ENCODE data around the gene CDH13. TPM values are rescaled to one million over a fixed set of nuclear protein-coding genes. Genes with fewer than 3 reads are reported as not detected.

CDH13 gene
- total RNA-seq, 1 donor from 2014 or later: 45.1 TPM

DNA sequence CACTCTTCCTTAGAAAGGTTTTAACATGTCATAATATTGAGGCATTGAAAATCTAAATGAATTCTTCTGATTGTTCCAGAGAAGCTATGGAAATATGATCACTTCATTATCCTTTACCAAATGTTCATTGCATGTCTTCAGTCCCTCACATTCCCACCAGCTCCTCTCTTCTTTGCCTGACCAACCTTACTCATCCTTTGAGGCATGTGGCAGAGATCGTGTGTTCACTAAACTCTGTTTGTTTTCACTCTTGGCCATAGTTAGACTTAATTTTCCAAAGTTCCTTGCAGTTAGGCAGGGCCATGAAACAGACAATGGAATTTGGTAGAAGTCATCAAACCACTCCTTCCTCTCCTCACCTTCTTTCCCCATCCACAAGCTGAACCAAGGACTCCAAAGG, 914.5 kb downstream of the CDH13 start:
- Mint-ChIP-seq H3K4me3 (ENCODE audit: unreplicated experiment) (no peak overlapping the region), H3K4me1 (ENCODE audit: low read depth) (no peaks in the 10 kb centered on the region), H3K27me3 (ENCODE audit: low read depth) (no peaks in the 10 kb centered on the region), H3K27ac (ENCODE audit: unreplicated experiment) (no peak overlapping the region), H3K36me3 (ENCODE audit: low read depth) (no peaks in the 10 kb centered on the region), H3K9me3 (ENCODE audit: low read depth) (no peaks in the 10 kb centered on the region)
- DNase-seq (ENCODE audit: low spot score): no peak
- TF ChIP-seq, protein P1, sequence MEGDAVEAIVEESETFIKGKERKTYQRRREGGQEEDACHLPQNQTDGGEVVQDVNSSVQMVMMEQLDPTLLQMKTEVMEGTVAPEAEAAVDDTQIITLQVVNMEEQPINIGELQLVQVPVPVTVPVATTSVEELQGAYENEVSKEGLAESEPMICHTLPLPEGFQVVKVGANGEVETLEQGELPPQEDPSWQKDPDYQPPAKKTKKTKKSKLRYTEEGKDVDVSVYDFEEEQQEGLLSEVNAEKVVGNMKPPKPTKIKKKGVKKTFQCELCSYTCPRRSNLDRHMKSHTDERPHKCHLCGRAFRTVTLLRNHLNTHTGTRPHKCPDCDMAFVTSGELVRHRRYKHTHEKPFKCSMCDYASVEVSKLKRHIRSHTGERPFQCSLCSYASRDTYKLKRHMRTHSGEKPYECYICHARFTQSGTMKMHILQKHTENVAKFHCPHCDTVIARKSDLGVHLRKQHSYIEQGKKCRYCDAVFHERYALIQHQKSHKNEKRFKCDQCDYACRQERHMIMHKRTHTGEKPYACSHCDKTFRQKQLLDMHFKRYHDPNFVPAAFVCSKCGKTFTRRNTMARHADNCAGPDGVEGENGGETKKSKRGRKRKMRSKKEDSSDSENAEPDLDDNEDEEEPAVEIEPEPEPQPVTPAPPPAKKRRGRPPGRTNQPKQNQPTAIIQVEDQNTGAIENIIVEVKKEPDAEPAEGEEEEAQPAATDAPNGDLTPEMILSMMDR (IDR thresholded peaks at IDR 0.05): no peak

DNA sequence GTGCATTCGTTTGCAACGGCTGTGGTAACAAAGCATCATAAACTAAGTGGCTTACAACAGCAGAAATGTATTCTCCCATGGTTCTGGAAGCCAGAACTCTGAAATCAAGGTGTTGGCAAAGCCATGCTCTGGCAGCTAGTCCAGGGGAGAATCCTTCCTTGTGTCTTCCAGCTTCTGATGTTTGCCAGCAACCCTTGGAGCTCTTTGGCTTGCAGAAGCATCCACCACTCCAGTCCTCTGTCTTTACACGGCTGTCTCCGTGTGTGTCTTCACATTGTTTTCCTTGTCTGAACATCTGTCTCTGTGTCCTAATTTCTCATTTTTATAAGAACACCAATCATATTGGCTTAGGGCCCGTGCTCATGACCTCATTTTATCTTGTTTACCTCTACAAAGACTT, 915.7 kb downstream of the CDH13 start:
- Mint-ChIP-seq H3K36me3 (ENCODE audit: low read depth) (no peaks in the 10 kb centered on the region), H3K4me1 (ENCODE audit: low read depth) (no peaks in the 10 kb centered on the region), H3K4me3 (ENCODE audit: unreplicated experiment) (no peak overlapping the region)

DNA sequence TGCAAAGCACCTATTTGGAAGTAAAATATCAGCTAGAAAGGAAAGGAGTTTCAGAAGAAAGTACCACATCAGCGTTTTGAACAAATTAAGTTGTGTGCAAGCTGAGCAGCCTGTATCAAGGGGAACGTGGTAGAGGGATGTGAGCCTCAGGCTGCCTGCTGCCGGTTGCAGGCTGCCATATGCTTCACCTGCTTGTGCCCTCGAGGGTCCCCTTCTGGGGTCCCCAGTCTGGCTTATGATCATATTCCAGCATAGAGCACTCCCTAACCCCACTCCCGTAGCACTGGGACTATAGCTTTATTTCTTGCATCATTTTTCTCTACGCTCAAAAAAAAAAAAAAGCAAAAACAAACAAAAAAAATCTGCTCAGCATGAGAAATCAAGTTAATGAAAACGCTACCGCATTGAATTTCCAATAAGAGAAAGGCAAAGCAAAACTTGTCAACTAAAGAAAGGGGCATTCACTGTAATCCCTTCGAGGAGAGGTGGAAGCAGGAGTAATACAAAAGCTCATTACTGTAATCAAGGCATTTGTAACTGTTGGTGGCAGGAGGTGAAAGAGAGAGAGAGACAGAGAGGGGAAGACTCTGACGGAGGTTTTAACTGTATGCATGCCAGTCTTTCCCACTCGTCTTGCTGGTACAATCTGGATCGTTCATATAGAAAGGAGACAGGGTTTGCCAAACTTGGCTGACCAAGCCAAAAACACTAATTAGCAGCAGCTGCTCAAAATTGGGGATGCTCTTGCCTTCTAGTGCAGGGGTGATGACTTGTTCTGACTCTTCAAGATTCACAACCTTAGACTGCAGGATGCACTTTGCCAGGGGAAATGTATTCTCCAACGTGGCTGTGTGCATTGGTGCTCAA, 922.8 kb downstream of the CDH13 start:
- H3K27ac Mint-ChIP-seq (ENCODE audit: unreplicated experiment): no peak overlapping the region
- no peaks in the 10 kb centered on the region for H3K9me3 Mint-ChIP-seq (ENCODE audit: low read depth)

More for the DNA sequence above, 915.7 kb downstream of the CDH13 start:
- H3K9me3 Mint-ChIP-seq (ENCODE audit: low read depth): no peaks in the 10 kb centered on the region
- no peak for DNase-seq (ENCODE audit: low spot score)
- no peaks in the 10 kb centered on the region for H3K27me3 Mint-ChIP-seq (ENCODE audit: low read depth)
- TF ChIP-seq, protein P1 (IDR thresholded peaks at IDR 0.05): no peak
- H3K27ac Mint-ChIP-seq (ENCODE audit: unreplicated experiment): no peak overlapping the region

DNA sequence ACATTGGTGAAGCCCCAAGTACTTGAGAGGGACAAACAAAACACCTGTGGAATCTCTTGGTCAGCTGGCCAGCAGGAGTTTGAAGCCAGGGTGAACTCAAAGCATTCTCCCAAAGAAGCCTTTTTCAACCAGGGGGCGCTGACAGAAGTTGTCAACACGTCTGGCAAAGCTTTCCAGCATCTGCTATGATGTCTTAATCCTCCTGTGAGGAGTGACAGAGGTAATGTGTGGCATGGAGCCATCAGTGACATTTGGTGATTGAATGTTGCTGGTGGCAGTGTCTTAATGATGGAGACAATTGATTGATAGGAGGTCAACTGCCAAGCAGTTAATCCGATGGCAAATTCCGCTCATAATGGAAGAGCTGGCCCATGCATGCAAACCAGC, 923.4 kb downstream of the CDH13 start:
- Mint-ChIP-seq H3K36me3 (ENCODE audit: low read depth) (no peaks in the 10 kb centered on the region), H3K27me3 (ENCODE audit: low read depth) (no peaks in the 10 kb centered on the region), H3K9me3 (ENCODE audit: low read depth) (no peaks in the 10 kb centered on the region), H3K27ac (ENCODE audit: unreplicated experiment) (no peak overlapping the region), H3K4me1 (ENCODE audit: low read depth) (peaks cover 2% of the 10 kb centered on the region), H3K4me3 (ENCODE audit: unreplicated experiment) (no peak overlapping the region)
- no peak for DNase-seq (ENCODE audit: low spot score)
- TF ChIP-seq, protein P1 (IDR thresholded peaks at IDR 0.05): no peak

More for the DNA sequence above, 922.8 kb downstream of the CDH13 start:
- H3K4me3 Mint-ChIP-seq (ENCODE audit: unreplicated experiment): no peak overlapping the region
- DNase-seq (ENCODE audit: low spot score): no peak
- TF ChIP-seq, protein P1 (IDR thresholded peaks at IDR 0.05): no peak
- no peaks in the 10 kb centered on the region for H3K27me3 Mint-ChIP-seq (ENCODE audit: low read depth)
- no peaks in the 10 kb centered on the region for H3K36me3 Mint-ChIP-seq (ENCODE audit: low read depth)
- peaks cover 2% of the 10 kb centered on the region for H3K4me1 Mint-ChIP-seq (ENCODE audit: low read depth)

DNA sequence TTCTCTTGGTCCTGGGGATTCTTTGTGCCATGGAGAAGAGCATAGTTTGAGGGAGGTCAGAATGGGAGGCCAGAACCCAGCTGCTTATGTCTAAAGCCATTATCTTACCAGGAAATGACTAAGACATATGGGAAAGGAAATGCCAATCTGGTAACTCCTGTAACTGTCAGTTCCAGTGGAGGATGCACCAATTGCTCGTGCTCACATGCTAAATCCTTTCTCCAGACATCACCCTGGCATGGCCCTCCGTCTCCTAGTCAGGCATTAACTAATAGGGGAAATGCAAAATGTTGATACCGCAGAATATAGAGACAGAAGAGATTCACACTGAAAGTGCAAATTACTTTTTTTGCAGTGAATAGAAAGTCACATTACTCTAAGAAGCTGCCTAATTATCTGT, 925.5 kb downstream of the CDH13 start:
- H3K27ac Mint-ChIP-seq (ENCODE audit: unreplicated experiment): no peak overlapping the region
- H3K27me3 Mint-ChIP-seq (ENCODE audit: low read depth): no peaks in the 10 kb centered on the region
- no peaks in the 10 kb centered on the region for H3K36me3 Mint-ChIP-seq (ENCODE audit: low read depth)
- H3K9me3 Mint-ChIP-seq (ENCODE audit: low read depth): no peaks in the 10 kb centered on the region
- H3K4me3 Mint-ChIP-seq (ENCODE audit: unreplicated experiment): no peak overlapping the region
- DNase-seq (ENCODE audit: low spot score): no peak
- TF ChIP-seq, protein P1 (IDR thresholded peaks at IDR 0.05): no peak
- peaks cover 2% of the 10 kb centered on the region for H3K4me1 Mint-ChIP-seq (ENCODE audit: low read depth)
